Prostate gland (tissue), 2 donors: ENCODE results near the gene AKIP1. TPM values are rescaled to one million over a fixed set of nuclear protein-coding genes. Genes with fewer than 3 reads are reported as not detected.

ENCODE experiments used
- DNase-seq: peaks from one replicate; pipeline ENCODE4 v3.0.0-alpha.2; 2019; ENCODE audit warnings: low spot score
- H3K27ac ChIP-seq, 2 donors: fragments of 200-600 bp; sonication (generic); 2 replicates each; pipeline ENCODE4 v1.5.1; 2017 to 2019
- H3K27me3 ChIP-seq: fragments of 200-600 bp; sonication (generic); replicated peaks from 2 replicates; pipeline ENCODE4 v1.5.1; 2019; ENCODE audit not compliant: insufficient read depth
- H3K36me3 ChIP-seq, 2 donors: fragments of 200-600 bp; sonication (generic); 1 replicate in 1 of 2; 2 replicates in 1 of 2; pipeline versions ENCODE4 v1.5.1 to v1.8.1; 2017 to 2019
- H3K4me1 ChIP-seq: fragments of 200-600 bp; sonication (generic); replicated peaks from 2 replicates; pipeline ENCODE4 v1.5.1; 2019
- H3K4me3 ChIP-seq, 2 donors: fragments of 200-600 bp; sonication (generic); 2 replicates each; pipeline ENCODE4 v1.5.1; 2017 to 2019
- H3K9me3 ChIP-seq: fragments of 200-600 bp; sonication (generic); 2 replicates; pipeline ENCODE4 v1.5.1; 2017
- CTCF ChIP-seq, 4 experiments: fragments of 200-600 bp in 2 of 4; fragments of 450-650 bp in 2 of 4; sonication (generic) in 2 of 4; IDR thresholded peaks; 1 replicate in 3 of 4; 2 replicates in 1 of 4; pipeline ENCODE4 v1.5.1; 2016 to 2019; ENCODE audit warnings: antibody characterized with exemption in 4 of 4, mild to moderate bottlenecking in 2 of 4, moderate library complexity in 2 of 4
- POLR2A ChIP-seq: fragments of 450-650 bp; IDR thresholded peaks from one replicate; pipeline ENCODE4 v1.6.1; 2016; ENCODE audit warnings: antibody characterized with exemption, mild to moderate bottlenecking
- POLR2AphosphoS5 ChIP-seq: sonication (generic); formaldehyde crosslinking; IDR thresholded peaks from one replicate; pipeline ENCODE4 v1.6.1; 2017; ENCODE audit warnings: antibody characterized with exemption
- WGBS: methylation state at CpG from one replicate; pipeline ENCODE4 v1.1.5; 2018; 5-methylcytosine and 5-hydroxymethylcytosine counted together
- intact Hi-C: fragments of 100-400 bp; cut with DNase I; formaldehyde crosslinking; loops from one replicate; pipeline ENCODE4 v1.14.2; 2022
- small RNA-seq, 2 donors: library from RNA; depleted of rRNA; stranded (forward); fragments of <200 nt; gene quantifications; one replicate each; pipeline ENCODE3, GENCODE V24; 2016
- total RNA-seq, 2 donors: library from RNA; depleted of rRNA; stranded (reverse); fragments of >200 nt; gene quantifications; one replicate each; pipeline ENCODE4 v1.1.0, GENCODE V29; 2016

The AKIP1 gene
- total RNA-seq, 2 donors from 2014 or later = 23.8 to 47.1 TPM

GRCh38 chr11:8963569-8964323 lies 52.8 kb downstream of the AKIP1 start:
- Histone ChIP-seq H3K36me3 (no peaks in the 10 kb centered on the region), H3K27me3 (no peaks in the 10 kb centered on the region), H3K4me1 (no peaks in the 10 kb centered on the region), H3K9me3 (no peaks in the 10 kb centered on the region), H3K4me3 (peak overlapping the region; percentile 77 to 87), H3K27ac (peak overlapping the region; percentile 91 to 93)
- DNase-seq = peak; percentile 83
- 2% methylated on average over 27 of the region's 39 CpGs for WGBS
- intact Hi-C loops = loop anchor here (5.0 kb wide), 1 partner anchor 281 kb away; the partner anchor contains the start of genes RPL27A and TRIM66
- no peak for TF ChIP-seq CTCF (IDR thresholded peaks at IDR 0.05)

DNA sequence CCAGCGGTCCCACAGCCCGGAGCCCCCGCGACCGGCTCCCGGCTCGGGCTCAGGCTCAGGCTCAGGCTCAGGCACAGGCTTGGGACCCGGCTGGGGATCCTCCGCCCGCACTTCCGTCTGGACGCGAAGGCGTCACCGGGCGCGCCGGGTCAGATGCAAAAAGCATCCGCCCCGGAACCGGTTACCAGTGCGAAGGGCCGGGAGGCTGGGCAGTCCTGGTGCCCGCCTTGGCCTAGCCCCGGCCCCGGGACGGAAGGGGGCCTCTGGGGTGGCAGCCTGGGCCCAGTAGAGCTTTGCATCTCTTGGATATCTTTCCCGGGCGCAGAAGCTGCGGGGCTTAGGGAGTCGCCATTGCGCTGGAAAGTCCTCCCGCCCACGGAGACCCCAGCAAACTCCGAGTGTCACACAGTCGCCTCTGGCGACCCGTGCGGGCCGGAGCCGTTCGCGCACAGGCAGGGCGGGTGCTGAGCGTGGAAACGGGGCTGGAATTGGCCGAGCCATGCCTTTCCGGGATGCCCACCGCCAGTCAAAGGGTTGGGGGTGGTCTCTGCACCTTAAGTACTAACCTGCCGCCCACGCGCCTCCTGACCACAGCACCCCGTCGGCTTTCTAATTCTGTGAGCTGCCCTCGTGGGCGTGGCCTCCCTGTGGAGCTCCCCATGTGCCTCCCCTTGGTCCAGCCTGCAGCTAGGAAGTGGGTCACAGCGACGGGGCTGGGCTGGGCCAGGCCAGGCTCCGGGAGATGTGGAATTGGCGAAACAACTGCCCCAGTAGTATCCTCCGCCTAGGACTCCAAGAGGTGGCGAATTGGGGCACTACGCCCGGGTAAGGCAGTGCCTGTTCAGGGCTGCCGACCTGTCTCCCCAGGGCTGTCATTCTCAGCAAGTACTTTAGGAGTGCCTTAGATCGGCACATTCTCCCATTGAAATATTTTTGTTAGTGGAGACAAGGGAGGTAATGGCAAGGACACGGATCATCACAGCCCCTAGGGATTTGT lies 53.6 kb downstream of the AKIP1 start, which contains the start of gene TMEM9B:
TSS of gene TMEM9B (minus strand) at position 119 of the 997 bp plus-strand sequence. CDS start 129 bp downstream, outside the sequence.
- peak within 1 kb of the TSS; percentile 91 to 93 for H3K27ac ChIP-seq
- H3K9me3 ChIP-seq = no peaks in the 10 kb centered on the region
- H3K27me3 ChIP-seq = no peaks in the 10 kb centered on the region
- peak; percentile 91 for DNase-seq
- no peaks in the 10 kb centered on the region for H3K4me1 ChIP-seq
- H3K36me3 ChIP-seq = no peaks in the 10 kb centered on the region
- peak; percentile 87 for TF ChIP-seq POLR2AphosphoS5
- TF ChIP-seq CTCF (IDR thresholded peaks at IDR 0.05) = peak in 2 of 4 experiments; percentile 2 to 14
- peak; percentile 79 for TF ChIP-seq POLR2A
- peak within 1 kb of the TSS; percentile 77 to 87 for H3K4me3 ChIP-seq
- intact Hi-C loops = loop anchor here (5.0 kb wide), 1 partner anchor 282 kb away; the partner anchor contains the start of genes RPL27A and TRIM66
- 0% methylated on average over 57 of the region's 67 CpGs for WGBS

GRCh38 chr11:8967184-8967583 lies 56.2 kb downstream of the AKIP1 start:
- Histone ChIP-seq H3K27me3 (no peaks in the 10 kb centered on the region), H3K9me3 (no peaks in the 10 kb centered on the region), H3K36me3 (no peaks in the 10 kb centered on the region), H3K27ac (no peak overlapping the region), H3K4me1 (no peaks in the 10 kb centered on the region), H3K4me3 (no peak overlapping the region)
- DNase-seq = no peak
- TF ChIP-seq CTCF (IDR thresholded peaks at IDR 0.05) (no peak), POLR2AphosphoS5 (no peak), POLR2A (no peak)
- 84% methylated on average over 8 of the region's 8 CpGs for WGBS
- intact Hi-C loops = no loop called here

Small RNA genes lying within 50 kb of the gene (small RNA-seq; reads per million reads assigned to genes)
- 0 reads per million in 2 donors for gene RF00019

Other genes with a start within 250 kb of the AKIP1 start
- 10 to 100 TPM in 1 of 2 donors, 1 to 10 TPM in 1; 2.8 to 10.5 TPM for gene TRIM66, start 228.5 kb upstream of the AKIP1 start, total RNA-seq
- gene RPL27A, start 228.4 kb upstream of the AKIP1 start, total RNA-seq = 1,000 to 10,000 TPM in 1 of 2 donors, 100 to 1,000 TPM in 1; 693 to 1,360 TPM
- gene C11orf16, start 21.8 kb downstream of the AKIP1 start, total RNA-seq = not detected
- gene ASCL3, start 31.8 kb downstream of the AKIP1 start, total RNA-seq = not detected
- 10 to 100 TPM; 51.3 to 58.9 TPM for gene TMEM9B, start 53.3 kb downstream of the AKIP1 start, total RNA-seq
- 1 to 10 TPM in 1 of 2 donors, under 1 TPM in 1; 0.27 to 6.0 TPM for gene NRIP3, start 92.8 kb downstream of the AKIP1 start, total RNA-seq
- gene SCUBE2, start 180.4 kb downstream of the AKIP1 start, total RNA-seq = 100 to 1,000 TPM in 1 of 2 donors, 10 to 100 TPM in 1; 69.8 to 149 TPM